K562 treated with DMSO at 1 percent for 24 hours (cell line): ENCODE measurements around the gene OR5AU1. TPM values are rescaled to one million over a fixed set of nuclear protein-coding genes. Genes with fewer than 3 reads are reported as not detected.

Experiments used
- total RNA-seq: library from RNA; unstranded; fragments of 300-600 nt; gene quantifications from 2 replicates; pipeline ENCODE4 v1.2.3, GENCODE V29; 2022; ENCODE audit warnings: low read depth; ENCODE audit not compliant: insufficient read depth

The OR5AU1 gene
- not detected in 2 replicates for total RNA-seq

GRCh38 chr14:21155963-21156362 is at the start of gene OR5AU1:
OR5AU1 (minus strand) TSS chr14:21156063; CDS start chr14:21155872, 191 bp downstream.

Other genes starting within 250 kb of the OR5AU1 start
- gene RNASE2, start 200.6 kb downstream of the OR5AU1 start, total RNA-seq = not detected in 2 replicates
- gene METTL17, start 166.1 kb downstream of the OR5AU1 start, total RNA-seq = 49.4 and 57.0 TPM in 2 replicates
- gene SLC39A2, start 156.8 kb downstream of the OR5AU1 start, total RNA-seq = 0.21 TPM in 1 of 2 replicates, not detected in the other
- 58.7 and 70.4 TPM in 2 replicates for gene NDRG2, start 131.0 kb downstream of the OR5AU1 start, total RNA-seq
- not detected in 2 replicates for gene TPPP2, start 125.8 kb downstream of the OR5AU1 start, total RNA-seq
- not detected in 2 replicates for gene RNASE13, start 121.3 kb downstream of the OR5AU1 start, total RNA-seq
- not detected in 2 replicates for gene RNASE7, start 113.7 kb downstream of the OR5AU1 start, total RNA-seq
- not detected in 2 replicates for gene RNASE8, start 98.2 kb downstream of the OR5AU1 start, total RNA-seq
- 8.7 and 10.2 TPM in 2 replicates for gene ARHGEF40, start 85.8 kb downstream of the OR5AU1 start, total RNA-seq
- gene ZNF219, start 57.4 kb downstream of the OR5AU1 start, total RNA-seq = 18.6 and 25.2 TPM in 2 replicates
- 0.72 TPM in 1 of 2 replicates, not detected in the other for gene TMEM253, start 55.0 kb downstream of the OR5AU1 start, total RNA-seq
- 425 and 459 TPM in 2 replicates for gene HNRNPC, start 113.4 kb upstream of the OR5AU1 start, total RNA-seq
- 0.76 and 5.4 TPM in 2 replicates for gene RPGRIP1, start 124.0 kb upstream of the OR5AU1 start, total RNA-seq
- 36.5 and 41.5 TPM in 2 replicates for gene SUPT16H, start 228.0 kb upstream of the OR5AU1 start, total RNA-seq